Fibroblast of villous mesenchyme (primary cell): Measurements from ENCODE around the gene SRR. TPM values are rescaled to one million over a fixed set of nuclear protein-coding genes. Genes with fewer than 3 reads are reported as not detected.
"Not testable (repeated sequence)": the region's sequence is repeated elsewhere in the genome, so short reads cannot be mapped to it uniquely, and the experiment has no call there.

ENCODE experiments used
- DNase-seq: peaks from one replicate; pipeline ENCODE4 v3.0.0-alpha.2; 2010; ENCODE audit warnings: low read depth
- H3K4me3 ChIP-seq: 2 replicates; pipeline ENCODE4 v1.5.1; 2011; ENCODE audit warnings: low read depth, mild to moderate bottlenecking, low read length
- total RNA-seq: library from RNA; depleted of rRNA; stranded (reverse); fragments of >200 nt; gene quantifications from 2 replicates; pipeline ENCODE4 v1.2.3, GENCODE V29; 2012
- TF ChIP-seq, protein P1 (sequence below): IDR thresholded peaks from 2 replicates; pipeline ENCODE4 v1.5.1; 2012; ENCODE audit warnings: low read depth, mild to moderate bottlenecking, low read length; ENCODE audit not compliant: insufficient read depth

Gene SRR, protein sequence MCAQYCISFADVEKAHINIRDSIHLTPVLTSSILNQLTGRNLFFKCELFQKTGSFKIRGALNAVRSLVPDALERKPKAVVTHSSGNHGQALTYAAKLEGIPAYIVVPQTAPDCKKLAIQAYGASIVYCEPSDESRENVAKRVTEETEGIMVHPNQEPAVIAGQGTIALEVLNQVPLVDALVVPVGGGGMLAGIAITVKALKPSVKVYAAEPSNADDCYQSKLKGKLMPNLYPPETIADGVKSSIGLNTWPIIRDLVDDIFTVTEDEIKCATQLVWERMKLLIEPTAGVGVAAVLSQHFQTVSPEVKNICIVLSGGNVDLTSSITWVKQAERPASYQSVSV
- 20.0 and 35.0 TPM in 2 replicates for total RNA-seq

GRCh38 chr17:2303204-2304188 is at the start of gene SRR, which contains the start of gene SMG6:
SRR (plus strand) TSS chr17:2303950; CDS start chr17:2315561, 11,611 bp downstream.
SMG6 (minus strand) TSS chr17:2303785; CDS start chr17:2303720, 65 bp downstream.
- peak; percentile 90 for DNase-seq
- H3K4me3 ChIP-seq: peak within 1 kb of the TSS; percentile 93
- TF ChIP-seq, protein P1, sequence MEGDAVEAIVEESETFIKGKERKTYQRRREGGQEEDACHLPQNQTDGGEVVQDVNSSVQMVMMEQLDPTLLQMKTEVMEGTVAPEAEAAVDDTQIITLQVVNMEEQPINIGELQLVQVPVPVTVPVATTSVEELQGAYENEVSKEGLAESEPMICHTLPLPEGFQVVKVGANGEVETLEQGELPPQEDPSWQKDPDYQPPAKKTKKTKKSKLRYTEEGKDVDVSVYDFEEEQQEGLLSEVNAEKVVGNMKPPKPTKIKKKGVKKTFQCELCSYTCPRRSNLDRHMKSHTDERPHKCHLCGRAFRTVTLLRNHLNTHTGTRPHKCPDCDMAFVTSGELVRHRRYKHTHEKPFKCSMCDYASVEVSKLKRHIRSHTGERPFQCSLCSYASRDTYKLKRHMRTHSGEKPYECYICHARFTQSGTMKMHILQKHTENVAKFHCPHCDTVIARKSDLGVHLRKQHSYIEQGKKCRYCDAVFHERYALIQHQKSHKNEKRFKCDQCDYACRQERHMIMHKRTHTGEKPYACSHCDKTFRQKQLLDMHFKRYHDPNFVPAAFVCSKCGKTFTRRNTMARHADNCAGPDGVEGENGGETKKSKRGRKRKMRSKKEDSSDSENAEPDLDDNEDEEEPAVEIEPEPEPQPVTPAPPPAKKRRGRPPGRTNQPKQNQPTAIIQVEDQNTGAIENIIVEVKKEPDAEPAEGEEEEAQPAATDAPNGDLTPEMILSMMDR: no peak

- H3K4me3 ChIP-seq: not testable (repeated sequence)
Measured at GRCh38 chr17:2258830-2259229, 44.9 kb upstream of the SRR start.

DNA sequence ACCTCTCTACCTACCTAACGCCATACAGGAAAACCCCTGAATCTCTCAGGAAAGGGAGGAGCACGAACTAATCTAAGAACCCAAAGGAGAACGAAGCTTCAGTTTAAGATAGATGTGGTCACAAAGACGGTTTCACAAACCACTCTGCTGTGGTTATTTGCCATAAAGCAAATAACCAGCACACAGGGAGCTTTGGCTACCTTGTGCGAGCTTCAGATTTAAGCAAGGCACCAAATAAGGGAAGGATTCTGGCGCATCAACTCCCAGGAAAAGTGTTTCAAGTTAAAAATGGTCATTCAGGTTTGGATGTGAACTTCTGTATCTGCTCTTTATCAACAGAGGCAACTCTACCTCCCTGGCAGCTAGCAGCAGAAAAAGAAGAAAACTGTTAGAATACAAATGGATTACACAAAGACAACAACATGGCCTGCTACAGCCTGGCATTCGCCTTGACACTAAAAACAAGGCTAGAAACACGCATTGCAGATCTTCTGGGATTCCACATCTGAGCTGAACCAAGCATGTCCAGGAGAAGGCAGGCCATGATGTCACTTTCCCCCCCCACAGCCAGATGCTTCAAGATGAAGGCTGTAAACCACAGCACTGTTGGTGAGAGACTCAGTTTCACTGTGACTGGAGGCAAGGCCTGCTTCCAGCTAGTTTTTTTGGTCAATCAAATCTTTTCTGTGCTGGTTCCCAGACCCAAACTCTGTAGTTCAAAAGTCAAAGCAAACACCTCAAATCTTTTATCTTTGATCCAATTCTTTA is 43.8 kb upstream of the SRR start:
- TF ChIP-seq, protein P1: no peak
- H3K4me3 ChIP-seq: no peak overlapping the region
- DNase-seq: peak; percentile 76

More at GRCh38 chr17:2258830-2259229, 44.9 kb upstream of the SRR start:
- not testable (repeated sequence) for DNase-seq

- TF ChIP-seq, protein P1: no peak
- DNase-seq: peak; percentile 75
- no peak overlapping the region for H3K4me3 ChIP-seq
Measured at GRCh38 chr17:2262135-2262587, 41.6 kb upstream of the SRR start.

- H3K4me3 ChIP-seq: no peak overlapping the region
- TF ChIP-seq, protein P1: no peak
- peak; percentile 36 for DNase-seq
Measured at GRCh38 chr17:2263183-2264066, 40.3 kb upstream of the SRR start.

GRCh38 chr17:2264067-2264860 is 39.5 kb upstream of the SRR start:
- no peak overlapping the region for H3K4me3 ChIP-seq
- peak; percentile 51 for DNase-seq
- TF ChIP-seq, protein P1: no peak

GRCh38 chr17:2265166-2265565 is 38.6 kb upstream of the SRR start:
- H3K4me3 ChIP-seq, DNase-seq: not testable (repeated sequence)
